Small intestine (tissue), 16 donors: ENCODE results near the gene RGL4. TPM values are rescaled to one million over a fixed set of nuclear protein-coding genes. Genes with fewer than 3 reads are reported as not detected.
"Not testable (repeated sequence)": the region's sequence is repeated elsewhere in the genome, so short reads cannot be mapped to it uniquely, and the experiment has no call there.

Experiments used
- DNase-seq, 2 donors: peaks; one replicate each; pipeline versions ENCODE4 v3.0.0 to v3.0.0-alpha.2; 2013
- FAIRE-seq: peaks from 2 replicates; lab custom pipeline; 2012; peaks lifted over from hg19 to GRCh38; lab: Jason Lieb, UNC
- H3K27ac ChIP-seq, 3 donors: one replicate each; pipeline ENCODE4 v1.5.1; 2013; ENCODE audit warnings: low read length in 2 of 3, mild to moderate bottlenecking in 2 of 3, control low read depth in 1 of 3, inconsistent platforms in 1 of 3, low read depth in 1 of 3, moderate library complexity in 1 of 3
- H3K27me3 ChIP-seq, 3 donors: one replicate each; pipeline ENCODE4 v1.6.1; 2013; ENCODE audit warnings: low read length in 3 of 3, inconsistent platforms in 1 of 3; ENCODE audit not compliant: control insufficient read depth in 3 of 3, insufficient read depth in 3 of 3
- H3K36me3 ChIP-seq, 3 donors: one replicate each; pipeline ENCODE4 v1.6.1; 2013; ENCODE audit warnings: low read length in 3 of 3, inconsistent platforms in 1 of 3, low read depth in 1 of 3, mild to moderate bottlenecking in 1 of 3, moderate library complexity in 1 of 3; ENCODE audit not compliant: control insufficient read depth in 3 of 3, insufficient read depth in 2 of 3
- H3K4me1 ChIP-seq, 3 donors: one replicate each; pipeline ENCODE4 v1.6.1; 2013; ENCODE audit warnings: low read length in 2 of 3, inconsistent platforms in 1 of 3, low read depth in 1 of 3, mild to moderate bottlenecking in 1 of 3, moderate library complexity in 1 of 3; ENCODE audit not compliant: control insufficient read depth in 3 of 3, insufficient read depth in 2 of 3
- H3K4me3 ChIP-seq, 3 donors: one replicate each; pipeline ENCODE4 v1.5.1; 2013; ENCODE audit warnings: low read length in 3 of 3, control low read depth in 1 of 3, inconsistent platforms in 1 of 3, low read depth in 1 of 3, mild to moderate bottlenecking in 1 of 3, moderate library complexity in 1 of 3
- H3K9me3 ChIP-seq, 2 donors: one replicate each; pipeline ENCODE4 v1.6.1; 2013; ENCODE audit warnings: low read depth in 1 of 2, low read length in 1 of 2; ENCODE audit not compliant: control insufficient read depth in 2 of 2, insufficient read depth in 1 of 2
- WGBS, 3 donors: extraction: QIAGEN DNeasy Blood & Tissue Kit; methylation state at CpG; one replicate each; pipeline ENCODE4 v1.1.7; 2013; 5-methylcytosine and 5-hydroxymethylcytosine counted together
- long read RNA-seq, 10 donors: transcript quantifications; one replicate each; lab custom pipeline, GENCODE V29; 2026
- polyA plus RNA-seq, 4 donors: library from polyadenylated mRNA; stranded (reverse) in 3 of 4; unstranded in 1 of 4; fragments of 200-250 nt in 3 of 4; fragments of 120-200 nt in 1 of 4; gene quantifications; one replicate each; pipeline versions ENCODE4 v1.2.1 to v1.2.3, GENCODE V29; 2013
- donor health status: healthy with polysubstance abuse.
- donor health status: control.
- donor health status: control.
- donor health status: Bipolar disorder and iron deficiency.
- donor health status: healthy.

RGL4 gene, protein sequence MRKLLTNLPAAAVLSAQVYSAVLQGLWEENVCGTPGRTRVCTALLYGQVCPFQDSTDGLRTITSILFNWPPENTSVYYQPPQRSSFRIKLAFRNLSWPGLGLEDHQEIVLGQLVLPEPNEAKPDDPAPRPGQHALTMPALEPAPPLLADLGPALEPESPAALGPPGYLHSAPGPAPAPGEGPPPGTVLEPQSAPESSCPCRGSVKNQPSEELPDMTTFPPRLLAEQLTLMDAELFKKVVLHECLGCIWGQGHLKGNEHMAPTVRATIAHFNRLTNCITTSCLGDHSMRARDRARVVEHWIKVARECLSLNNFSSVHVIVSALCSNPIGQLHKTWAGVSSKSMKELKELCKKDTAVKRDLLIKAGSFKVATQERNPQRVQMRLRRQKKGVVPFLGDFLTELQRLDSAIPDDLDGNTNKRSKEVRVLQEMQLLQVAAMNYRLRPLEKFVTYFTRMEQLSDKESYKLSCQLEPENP
- polyA plus RNA-seq: 1 to 10 TPM in 2 of 4 donors, under 1 TPM in 2; 0.60 to 3.8 (median 0.91) TPM
- long read RNA-seq, donor 1, partial matches to known transcripts: 5 of 7 reads
- long read RNA-seq, donor 1, other reads (novel, unspliced or antisense): 0 of 7 reads
- long read RNA-seq, donor 2: 0 reads
- long read RNA-seq, donor 3, partial matches to known transcripts: 0 of 1 reads
- long read RNA-seq, donor 3, other reads (novel, unspliced or antisense): 0 of 1 reads
- long read RNA-seq, donor 4: 0 reads
- long read RNA-seq, donor 5: 0 reads
- long read RNA-seq, donor 6: 0 reads
- long read RNA-seq, donor 7: 0 reads
- long read RNA-seq, donor 8: 0 reads
- long read RNA-seq, donor 9: 0 reads
- long read RNA-seq, donor 10, partial matches to known transcripts: 0 of 1 reads
- long read RNA-seq, donor 10, other reads (novel, unspliced or antisense): 0 of 1 reads

DNA sequence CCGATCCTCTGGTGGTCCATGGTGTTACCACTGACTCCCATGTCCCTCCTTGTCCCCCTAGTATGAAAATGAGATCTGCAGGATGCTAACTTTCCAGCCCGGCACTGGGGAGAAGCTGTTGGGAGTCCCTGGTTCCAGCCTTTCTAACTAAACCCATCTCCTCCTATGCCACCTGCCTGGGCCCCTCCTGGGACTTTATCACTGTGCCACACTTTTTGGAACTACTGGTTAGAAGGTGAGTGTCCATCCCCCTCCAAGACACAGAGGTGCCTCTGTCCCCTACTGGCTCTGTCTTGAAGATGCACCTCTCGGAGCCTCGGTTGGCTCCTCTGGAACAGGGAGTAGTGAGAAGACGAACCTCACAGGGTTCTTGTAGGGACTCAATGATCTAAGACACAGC, at the start of gene RGL4:
Gene RGL4 (plus strand): TSS at position 301 of the 400 bp plus-strand sequence. CDS start 1,018 bp downstream, outside the sequence.
- 95 to 99% (median 96%) methylated on average over 5 of the region's 5 CpGs for WGBS, 3 donors
- no peaks in the 10 kb centered on the region for H3K27me3 ChIP-seq
- FAIRE-seq: no peak
- no peak within 1 kb of the TSS for H3K27ac ChIP-seq
- no peaks in the 10 kb centered on the region for H3K9me3 ChIP-seq
- no peaks in the 10 kb centered on the region for H3K4me1 ChIP-seq
- no peak for DNase-seq
- H3K4me3 ChIP-seq: no peak within 1 kb of the TSS
- H3K36me3 ChIP-seq: peaks cover 5 to 74% (median 10%) of the 10 kb centered on the region in 3 donors

DNA sequence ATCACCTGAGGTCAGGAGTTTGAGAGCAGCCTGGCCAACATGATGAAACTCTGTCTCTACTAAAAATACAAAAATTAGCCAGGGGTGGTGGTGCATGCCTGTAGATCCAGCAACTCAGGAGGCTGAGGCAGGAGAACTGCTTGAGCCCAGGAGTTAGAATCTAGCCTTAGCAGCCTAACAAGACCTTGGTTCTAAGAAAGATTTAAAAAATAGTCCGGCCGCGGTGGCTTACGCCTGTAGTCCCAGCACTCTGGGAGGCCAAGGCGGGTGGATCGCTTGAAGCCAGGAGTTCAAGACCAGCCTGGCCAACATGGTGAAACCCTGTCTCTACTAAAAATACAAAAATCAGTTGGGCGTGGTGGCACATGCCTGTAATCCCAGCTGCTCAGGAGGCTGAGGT, 44.3 kb upstream of the RGL4 start:
- H3K36me3 ChIP-seq: peaks cover 0 to 28% (median 0%) of the 10 kb centered on the region in 3 donors
- H3K27ac ChIP-seq, FAIRE-seq, H3K4me1 ChIP-seq, H3K27me3 ChIP-seq, DNase-seq, H3K4me3 ChIP-seq, H3K9me3 ChIP-seq: not testable (repeated sequence)
- WGBS, 3 donors: 95 to 96% (median 95%) methylated on average over 7 of the region's 7 CpGs

DNA sequence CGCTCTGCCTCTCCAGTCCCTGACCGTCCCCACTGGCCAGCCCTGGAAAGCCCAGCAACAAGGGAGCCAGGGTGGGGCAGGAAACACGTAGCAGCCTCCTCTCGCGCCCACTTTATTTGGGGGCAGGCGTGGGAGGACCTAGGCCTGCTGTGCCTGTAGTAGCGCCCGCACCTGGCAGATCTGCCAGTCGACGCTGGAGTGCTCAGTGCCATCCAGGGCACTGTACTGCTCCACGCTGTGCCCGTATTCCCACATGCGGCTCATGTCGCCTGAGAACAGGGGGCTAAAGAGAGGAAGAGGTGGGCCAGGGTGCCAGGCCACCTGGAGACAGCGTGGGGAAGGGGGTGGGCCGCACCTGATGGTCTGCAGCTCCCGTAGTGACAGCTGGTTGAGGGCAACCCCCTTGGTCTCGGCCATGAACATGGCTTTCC, 41.7 kb upstream of the RGL4 start:
- 88 to 93% (median 93%) methylated on average over 18 of the region's 18 CpGs for WGBS, 3 donors
- no peak for DNase-seq
- no peak for FAIRE-seq

DNA sequence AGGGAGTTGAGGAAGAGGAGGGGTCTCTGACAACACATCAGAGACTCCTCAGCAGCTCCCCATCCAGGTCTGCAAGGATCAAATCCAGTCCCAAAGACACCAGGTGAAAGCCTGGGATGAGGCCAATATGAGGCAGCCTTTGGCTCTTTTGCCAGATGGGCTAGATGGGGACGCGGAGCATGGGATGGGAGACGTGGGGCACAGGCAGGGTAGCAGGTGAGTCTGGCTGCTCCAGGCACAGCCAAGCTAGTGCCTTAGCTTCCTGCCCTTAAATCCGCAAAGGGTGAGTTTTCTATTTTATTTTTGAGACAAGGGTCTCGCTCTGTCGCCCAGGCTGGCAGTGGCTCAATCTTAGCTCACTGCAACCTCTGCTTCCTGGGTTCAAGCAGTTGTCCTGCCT, 39.1 kb upstream of the RGL4 start:
- H3K27ac ChIP-seq: no peak overlapping the region
- no peaks in the 10 kb centered on the region for H3K9me3 ChIP-seq
- H3K36me3 ChIP-seq: peaks cover 0 to 55% (median 0%) of the 10 kb centered on the region in 3 donors
- H3K27me3 ChIP-seq: no peaks in the 10 kb centered on the region
- DNase-seq: no peak
- 89 to 97% (median 91%) methylated on average over 6 of the region's 6 CpGs for whole genome bisulfite sequencing, 3 donors
- H3K4me1 ChIP-seq: no peaks in the 10 kb centered on the region
- FAIRE-seq: no peak
- no peak overlapping the region for H3K4me3 ChIP-seq

More for the DNA sequence above, 41.7 kb upstream of the RGL4 start:
- Histone ChIP-seq H3K27me3 (no peaks in the 10 kb centered on the region), H3K4me3 (no peak overlapping the region), H3K9me3 (no peaks in the 10 kb centered on the region), H3K4me1 (no peaks in the 10 kb centered on the region), H3K36me3 (peaks cover 0 to 44% (median 0%) of the 10 kb centered on the region in 3 donors), H3K27ac (no peak overlapping the region)

DNA sequence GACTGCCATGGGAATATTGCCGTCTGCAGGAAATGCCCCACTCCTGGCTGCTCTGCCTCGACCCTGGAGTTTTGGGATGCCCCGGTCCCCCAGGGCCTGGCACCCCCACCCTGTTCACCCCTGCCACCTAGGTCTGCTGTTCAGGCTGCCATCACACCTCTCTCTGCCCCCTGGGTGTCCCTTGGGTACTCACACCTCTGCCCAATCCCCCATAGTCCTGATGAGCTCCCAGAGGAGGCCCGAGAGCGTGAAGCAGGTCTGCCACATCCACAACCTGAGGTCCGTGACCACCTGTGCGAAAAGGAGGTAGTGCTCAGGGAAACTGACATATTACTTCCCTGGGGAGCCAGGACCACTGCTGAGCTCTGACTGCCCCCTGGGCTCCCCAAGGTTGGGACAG, 38.5 kb upstream of the RGL4 start:
- Histone ChIP-seq H3K9me3 (no peaks in the 10 kb centered on the region), H3K27me3 (no peaks in the 10 kb centered on the region), H3K36me3 (peaks cover 0 to 55% (median 0%) of the 10 kb centered on the region in 3 donors), H3K4me1 (no peaks in the 10 kb centered on the region), H3K27ac (no peak overlapping the region), H3K4me3 (no peak overlapping the region)
- 95 to 97% (median 97%) methylated on average over 7 of the region's 7 CpGs for WGBS, 3 donors
- DNase-seq (no peak), FAIRE-seq (no peak)

DNA sequence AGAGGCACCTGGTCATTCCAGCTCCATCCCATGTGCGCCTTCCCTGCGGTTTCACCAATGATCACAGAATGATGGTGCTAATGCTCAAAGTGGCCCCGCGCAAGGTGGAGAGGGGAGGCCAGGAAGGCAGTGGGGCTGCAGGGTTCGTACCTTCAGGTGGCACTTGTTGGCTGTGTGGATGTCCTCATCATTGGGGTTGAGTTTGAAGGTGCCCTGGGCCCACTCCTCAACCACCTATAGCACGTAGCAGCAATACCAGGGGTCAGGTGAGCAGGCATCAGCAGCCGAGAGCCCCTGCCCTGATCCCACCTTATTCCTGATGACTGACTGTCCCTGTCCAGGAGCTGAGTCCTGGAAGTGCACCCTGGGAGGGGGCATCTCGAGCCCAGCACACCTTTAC, 38.1 kb upstream of the RGL4 start:
- no peak for FAIRE-seq
- Histone ChIP-seq H3K27me3 (no peaks in the 10 kb centered on the region), H3K27ac (no peak overlapping the region), H3K4me3 (no peak overlapping the region), H3K9me3 (no peaks in the 10 kb centered on the region), H3K36me3 (peaks cover 0 to 57% (median 0%) of the 10 kb centered on the region in 3 donors), H3K4me1 (no peaks in the 10 kb centered on the region)
- WGBS, 3 donors: 91 to 95% (median 93%) methylated on average over 8 of the region's 8 CpGs
- DNase-seq: no peak

DNA sequence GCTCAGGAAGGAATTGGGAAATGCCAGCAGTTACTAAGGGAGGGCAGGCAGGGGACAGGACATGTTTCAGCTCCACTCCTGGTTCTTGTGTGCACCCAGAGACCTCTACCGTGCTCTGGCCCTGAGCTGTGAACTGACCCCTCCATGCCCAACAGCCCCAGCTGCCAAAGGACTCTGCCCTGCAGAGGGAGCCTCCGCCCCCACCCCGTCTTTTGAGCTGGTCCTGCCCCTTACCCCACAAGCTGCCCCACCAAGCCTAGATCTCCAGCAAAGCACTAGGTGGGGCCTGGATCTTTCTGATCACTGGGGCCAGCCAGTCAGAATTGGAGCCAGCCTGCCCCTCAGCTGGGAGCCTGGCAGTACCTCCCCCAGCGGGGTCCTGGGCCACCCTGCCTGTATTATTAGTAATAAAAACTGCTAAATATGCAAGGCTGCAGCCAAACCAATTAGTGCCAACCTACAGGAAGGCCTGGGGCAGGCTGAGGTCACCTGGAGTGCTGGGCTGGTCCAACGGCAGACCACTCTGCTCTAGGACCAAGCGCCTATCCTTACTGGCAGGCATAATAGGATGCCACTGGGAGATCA, 34.8 kb upstream of the RGL4 start:
- no peaks in the 10 kb centered on the region for H3K9me3 ChIP-seq
- H3K4me1 ChIP-seq: no peaks in the 10 kb centered on the region
- peaks cover 3 to 61% (median 8%) of the 10 kb centered on the region in 3 donors for H3K36me3 ChIP-seq
- no peak overlapping the region for H3K27ac ChIP-seq
- no peak for DNase-seq
- FAIRE-seq: no peak
- H3K27me3 ChIP-seq: no peaks in the 10 kb centered on the region
- H3K4me3 ChIP-seq: no peak overlapping the region
- WGBS, 3 donors: 84 to 92% (median 89%) methylated on average over 6 of the region's 6 CpGs

DNA sequence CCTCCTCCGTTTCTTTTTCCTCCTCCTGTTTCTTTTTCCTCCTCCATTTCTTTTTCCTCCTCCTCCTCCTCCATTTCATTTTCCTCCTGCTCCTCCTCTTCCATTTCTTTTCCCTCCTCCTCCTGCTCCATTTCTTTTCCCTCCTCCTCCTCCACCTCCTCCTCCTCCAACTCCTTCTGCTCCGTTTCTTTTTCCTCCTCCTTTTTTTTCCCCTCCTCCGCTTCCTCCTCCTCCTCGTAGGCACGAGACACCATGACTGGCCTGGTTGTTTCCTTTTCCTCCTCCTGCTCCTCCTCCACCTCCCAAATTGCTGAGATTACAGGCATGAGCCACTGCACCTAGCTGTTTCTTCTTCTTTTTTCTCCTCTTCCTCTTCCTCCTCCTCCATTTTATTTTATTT, 33.1 kb upstream of the RGL4 start:
- FAIRE-seq: no peak
- Histone ChIP-seq H3K27me3 (no peaks in the 10 kb centered on the region), H3K4me1 (no peaks in the 10 kb centered on the region), H3K9me3 (peaks cover 0 to 7% of the 10 kb centered on the region in 2 donors), H3K4me3 (no peak overlapping the region), H3K27ac (no peak overlapping the region), H3K36me3 (peaks cover 3 to 63% (median 8%) of the 10 kb centered on the region in 3 donors)
- 66 to 90% (median 82%) methylated on average over 4 to 5 of the region's 5 CpGs for WGBS, 3 donors
- DNase-seq: no peak
